Astrocyte (in vitro differentiated cells and primary cell): ENCODE measurements around the gene ZNF546.

Source experiments
- CTCF ChIP-seq: IDR thresholded peaks from 2 replicates; pipeline ENCODE4 v1.5.1; 2011; ENCODE audit warnings: low read depth, mild to moderate bottlenecking, inconsistent platforms, low read length, moderate library complexity; ENCODE audit not compliant: insufficient read depth
- EZH2 ChIP-seq: IDR thresholded peaks from 2 replicates; pipeline ENCODE4 v1.6.1; 2012; ENCODE audit warnings: mild to moderate bottlenecking, low read length, inconsistent platforms; ENCODE audit not compliant: insufficient read depth

- no peak for TF ChIP-seq CTCF
- no peak for TF ChIP-seq EZH2
These were observed 45.2 kb upstream of the ZNF546 start for GRCh38 chr19:39951686-39952085.
